GM10248 (cell line): ENCODE measurements around the gene RAP1GAP.

Source experiments
- CTCF ChIA-PET: fragments of 300-600 bp; sonication (Branson Sonifier 250); formaldehyde crosslinking; extraction: SDS; loops from one replicate; lab custom pipeline; 2021; ENCODE audit warnings: antibody characterized with exemption; lab: Yijun Ruan, JAX
- POLR2A ChIA-PET: fragments of 350-650 bp; sonication (Branson Sonifier 250); formaldehyde crosslinking; extraction: SDS; loops from one replicate; lab custom pipeline; 2020; ENCODE audit warnings: antibody characterized with exemption; lab: Yijun Ruan, JAX
- DNase-seq: peaks from one replicate; pipeline ENCODE4 v3.0.0; 2012; ENCODE audit errors: extremely low spot score
- CTCF ChIP-seq: IDR thresholded peaks from 2 replicates; pipeline ENCODE4 v1.5.1; 2012; ENCODE audit warnings: mild to moderate bottlenecking, low read depth; ENCODE audit errors: extremely low read depth, missing control alignments, control extremely low read depth

RAP1GAP gene

GRCh38 chr1:21550866-21551475 is 118.2 kb downstream of the RAP1GAP start:
- ChIA-PET POLR2A (no interaction called here), CTCF (no interaction called here)
- TF ChIP-seq CTCF: no peak
- DNase-seq: no peak

DNA sequence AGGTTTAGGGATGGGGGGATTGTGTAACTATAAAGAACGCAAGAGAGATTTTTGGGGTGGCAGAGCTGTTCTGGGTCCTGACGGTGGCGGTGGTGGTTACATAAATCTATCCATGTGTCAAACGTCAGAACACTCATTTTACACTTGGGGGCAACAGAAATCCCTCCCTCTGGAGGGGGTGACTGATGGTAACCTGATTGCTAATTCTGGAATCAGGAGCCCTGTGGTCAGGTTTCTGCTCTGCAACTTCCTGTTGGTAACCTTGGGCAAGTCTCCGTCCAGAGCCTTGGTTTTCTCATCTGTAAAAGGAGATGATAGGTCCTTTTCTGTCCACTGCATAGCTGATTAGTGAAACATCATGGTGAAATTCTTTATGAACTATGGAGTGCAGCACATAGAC is 119.1 kb downstream of the RAP1GAP start:
- DNase-seq: no peak
- POLR2A ChIA-PET: no interaction called here
- no peak for TF ChIP-seq CTCF
- CTCF ChIA-PET: no interaction called here

DNA sequence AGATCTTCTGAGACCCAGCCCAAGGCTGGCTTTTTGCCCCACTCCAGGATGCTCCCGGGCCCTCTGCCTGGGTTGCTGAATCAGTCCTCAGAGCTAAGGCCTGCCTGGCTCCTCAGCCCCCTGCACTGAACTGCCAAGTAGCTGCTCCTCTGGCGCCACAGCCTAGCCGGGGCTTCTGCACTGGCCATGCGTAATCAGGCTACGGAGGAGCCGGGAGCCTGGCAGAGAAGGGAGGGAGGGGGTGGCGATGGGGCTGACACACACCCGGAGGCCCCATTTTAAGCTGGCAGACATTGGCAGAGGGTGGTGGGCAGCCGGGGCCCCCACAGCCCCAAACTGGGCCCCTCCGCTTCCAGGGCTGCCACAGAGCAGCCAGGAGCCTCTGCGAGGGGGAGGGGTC is 121.3 kb downstream of the RAP1GAP start:
- TF ChIP-seq CTCF: no peak
- DNase-seq: no peak
- POLR2A ChIA-PET: no interaction called here
- CTCF ChIA-PET: interaction anchor here (1.1 kb wide), 1 partner anchor 73 kb away, joined by 3 read pairs; no protein-coding TSS in a partner anchor
